UCSD-AML1 (cell line): ENCODE data around the gene WIPF2.

Experiments used
- DNase-seq: peaks from one replicate; lab custom pipeline; 2025; ENCODE audit not compliant: unreplicated experiment; lab: John Stamatoyannopoulos, UW

WIPF2 gene

GRCh38 chr17:40323391-40324381, 104.6 kb downstream of the WIPF2 start:
- DNase-seq = no peak

GRCh38 chr17:40325156-40326013, 106.3 kb downstream of the WIPF2 start:
- no peak for DNase-seq

DNA sequence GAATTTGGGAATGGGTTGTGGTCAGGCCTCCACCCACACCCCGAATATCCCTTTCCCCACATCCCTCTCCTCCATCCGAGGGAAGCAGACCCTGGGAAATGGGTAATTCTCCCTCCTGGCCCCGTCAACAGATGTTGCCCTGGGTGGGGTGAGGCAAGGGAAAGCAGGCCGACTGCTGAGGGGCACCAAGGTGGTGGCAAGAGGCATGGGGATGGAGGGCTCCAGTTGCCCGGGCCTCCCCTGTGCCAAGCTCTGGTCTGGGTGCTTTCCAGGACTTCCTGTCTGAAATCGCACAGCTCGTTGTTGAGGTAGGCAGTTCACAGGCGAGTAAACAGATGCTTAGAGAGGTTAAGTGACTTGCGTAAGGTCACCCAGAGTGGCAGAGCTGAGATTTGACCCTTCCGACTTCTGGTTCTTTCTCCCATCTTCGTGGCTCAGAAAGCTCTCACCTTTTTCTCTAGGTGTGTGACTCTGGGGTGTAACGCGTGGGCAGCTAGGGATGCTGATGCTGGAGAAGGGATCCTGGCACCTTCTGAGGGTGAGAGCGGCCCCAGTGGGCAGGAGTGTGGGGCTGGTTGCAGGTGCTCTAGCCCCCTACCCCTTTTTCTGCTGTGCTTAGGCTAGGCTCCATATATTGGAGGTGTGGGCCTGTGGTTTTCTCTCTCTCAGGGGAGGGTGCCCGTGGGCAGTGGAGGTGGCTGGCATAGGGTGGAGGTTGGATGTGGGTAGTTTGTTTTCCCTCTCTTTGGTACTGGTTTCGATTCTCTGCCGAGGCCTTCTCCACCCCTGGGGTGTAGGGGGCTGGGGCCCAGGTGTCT, 107.1 kb downstream of the WIPF2 start:
- DNase-seq = no peak

DNA sequence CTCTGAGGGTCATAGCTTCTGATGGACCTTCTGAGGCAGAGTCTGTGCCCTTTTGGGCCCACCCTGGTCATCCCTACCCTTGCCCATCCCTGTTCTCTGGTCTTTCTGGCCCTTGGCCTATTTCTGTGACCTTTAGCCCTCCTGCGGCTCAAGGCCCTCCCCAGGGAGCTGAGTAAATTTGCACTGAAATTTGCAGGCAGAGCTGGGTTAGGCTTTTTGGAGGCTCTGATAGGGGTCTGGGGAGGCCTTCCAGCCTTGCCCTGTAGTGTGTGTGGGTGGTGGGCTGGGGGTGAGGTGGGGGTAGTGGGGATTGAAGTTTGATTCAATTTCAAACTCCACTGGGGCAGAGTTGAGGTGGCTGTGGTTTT, 107.7 kb downstream of the WIPF2 start:
- no peak for DNase-seq

GRCh38 chr17:40327244-40327729, 108.2 kb downstream of the WIPF2 start:
- no peak for DNase-seq

- DNase-seq = no peak
These were observed 108.8 kb downstream of the WIPF2 start for GRCh38 chr17:40327735-40328385.

DNA sequence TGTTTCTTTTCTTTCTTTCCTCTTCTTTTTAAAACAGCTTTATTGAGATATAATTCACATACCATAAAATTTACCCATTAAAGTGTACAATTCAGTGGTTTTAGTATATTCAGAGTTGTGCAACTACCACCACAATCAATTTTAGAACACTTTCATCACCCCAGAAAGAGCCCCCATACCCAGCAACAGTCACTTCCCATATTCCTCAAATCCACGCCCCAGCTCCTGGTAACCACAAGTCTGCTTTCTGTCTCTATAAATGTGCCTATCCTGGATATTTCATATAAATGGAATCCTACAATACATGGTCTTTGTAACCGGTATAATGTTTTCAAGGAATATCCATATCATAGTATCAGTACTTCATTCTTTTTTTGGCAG, 109.3 kb downstream of the WIPF2 start:
- DNase-seq = no peak

DNA sequence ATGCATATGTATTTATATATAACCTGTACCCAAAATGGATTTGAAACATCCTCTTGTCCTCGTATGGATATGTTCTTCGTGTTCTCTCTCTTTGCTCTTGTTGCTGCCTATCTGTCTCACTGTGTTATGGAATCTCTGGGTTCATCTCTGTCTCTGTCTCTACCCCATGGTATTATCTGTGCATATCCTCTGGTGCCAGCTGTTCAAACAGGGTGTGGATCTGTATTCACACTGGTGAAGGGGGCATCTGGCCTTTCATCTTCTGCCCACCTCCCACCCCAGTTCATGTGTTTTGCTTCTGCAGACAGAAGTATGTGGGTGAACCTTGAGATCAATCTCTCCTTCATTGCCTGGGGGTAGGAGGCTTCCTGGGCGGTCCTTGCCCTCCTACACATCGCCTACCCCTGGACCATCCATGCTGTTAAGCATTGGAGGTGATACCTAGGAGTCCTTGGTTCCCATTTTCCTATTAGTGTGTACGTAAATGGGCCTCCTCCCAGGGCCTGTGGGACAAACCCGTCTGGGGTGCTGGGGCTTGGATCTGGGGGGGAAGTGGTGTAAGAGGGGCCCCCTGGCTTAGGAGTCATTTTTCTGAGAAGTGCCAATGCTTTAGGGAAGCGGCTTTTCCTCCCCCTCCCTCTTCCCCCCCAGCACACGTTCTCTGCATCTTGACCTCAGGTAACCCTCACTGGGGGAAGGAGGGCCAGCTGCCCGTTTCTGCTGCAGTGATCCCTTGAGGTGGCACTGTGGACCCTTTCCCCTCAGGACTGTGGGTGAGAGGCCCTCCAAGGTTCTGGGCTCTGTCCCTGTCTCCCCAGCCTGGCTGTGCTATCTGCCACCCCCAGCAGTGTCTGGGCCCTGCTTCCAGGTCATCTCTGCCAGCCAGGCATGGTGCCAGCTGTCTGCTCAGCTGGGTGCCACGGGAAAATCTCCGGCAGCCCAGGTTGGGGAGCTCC, 111.0 kb downstream of the WIPF2 start:
- DNase-seq = peak; percentile 63

DNA sequence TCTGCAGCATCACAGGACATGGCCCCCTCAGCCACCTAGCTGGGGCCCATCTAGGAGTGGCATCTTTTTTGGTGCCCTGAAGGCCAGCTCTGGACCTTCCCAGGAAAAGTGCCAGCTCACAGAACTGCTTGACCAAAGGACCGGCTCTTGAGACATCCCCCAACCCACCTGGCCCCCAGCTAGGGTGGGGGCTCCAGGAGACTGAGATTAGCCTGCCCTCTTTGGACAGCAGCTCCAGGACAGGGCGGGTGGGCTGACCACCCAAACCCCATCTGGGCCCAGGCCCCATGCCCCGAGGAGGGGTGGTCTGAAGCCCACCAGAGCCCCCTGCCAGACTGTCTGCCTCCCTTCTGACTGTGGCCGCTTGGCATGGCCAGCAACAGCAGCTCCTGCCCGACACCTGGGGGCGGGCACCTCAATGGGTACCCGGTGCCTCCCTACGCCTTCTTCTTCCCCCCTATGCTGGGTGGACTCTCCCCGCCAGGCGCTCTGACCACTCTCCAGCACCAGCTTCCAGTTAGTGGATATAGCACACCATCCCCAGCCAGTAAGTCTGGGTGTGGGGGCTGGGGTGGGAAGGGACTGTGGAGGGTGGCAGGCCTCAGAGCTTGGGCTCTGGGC, 111.9 kb downstream of the WIPF2 start:
- DNase-seq = no peak

GRCh38 chr17:40331743-40332641, 112.9 kb downstream of the WIPF2 start:
- no peak for DNase-seq
